H54 (cell line): ENCODE data around the gene FBXW5.

Experiments used
- DNase-seq: peaks from one replicate; pipeline ENCODE4 v3.0.0; 2011; ENCODE audit warnings: low spot score, mixed read lengths; ENCODE audit not compliant: insufficient read length
- FAIRE-seq: peaks from 3 replicates; lab custom pipeline; 2011; peaks lifted over from hg19 to GRCh38; lab: Jason Lieb, UNC
- POLR2A ChIP-seq: IDR thresholded peaks from 2 replicates; pipeline ENCODE4 v1.6.1; 2011; ENCODE audit warnings: low read depth, mild to moderate bottlenecking, low read length

Gene FBXW5

DNA sequence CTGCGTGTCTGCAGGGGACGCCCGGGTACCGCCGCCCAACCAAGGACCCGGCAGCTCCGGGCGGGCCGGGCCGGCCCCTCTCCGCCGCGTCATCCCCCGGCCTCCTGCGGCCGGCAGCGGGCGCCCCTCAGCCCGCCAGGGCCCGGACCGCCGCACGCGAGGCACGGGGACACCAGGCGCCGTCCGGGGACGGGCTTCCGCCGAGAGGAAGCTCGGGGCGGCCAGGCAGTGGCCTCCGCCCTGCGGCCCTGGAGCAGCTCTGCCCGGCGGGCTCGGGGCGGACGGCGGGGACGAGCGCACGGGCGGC, 373 bp downstream of the FBXW5 start:
- FAIRE-seq (no peak), DNase-seq (peak; percentile 91)
- TF ChIP-seq POLR2A = no peak

DNA sequence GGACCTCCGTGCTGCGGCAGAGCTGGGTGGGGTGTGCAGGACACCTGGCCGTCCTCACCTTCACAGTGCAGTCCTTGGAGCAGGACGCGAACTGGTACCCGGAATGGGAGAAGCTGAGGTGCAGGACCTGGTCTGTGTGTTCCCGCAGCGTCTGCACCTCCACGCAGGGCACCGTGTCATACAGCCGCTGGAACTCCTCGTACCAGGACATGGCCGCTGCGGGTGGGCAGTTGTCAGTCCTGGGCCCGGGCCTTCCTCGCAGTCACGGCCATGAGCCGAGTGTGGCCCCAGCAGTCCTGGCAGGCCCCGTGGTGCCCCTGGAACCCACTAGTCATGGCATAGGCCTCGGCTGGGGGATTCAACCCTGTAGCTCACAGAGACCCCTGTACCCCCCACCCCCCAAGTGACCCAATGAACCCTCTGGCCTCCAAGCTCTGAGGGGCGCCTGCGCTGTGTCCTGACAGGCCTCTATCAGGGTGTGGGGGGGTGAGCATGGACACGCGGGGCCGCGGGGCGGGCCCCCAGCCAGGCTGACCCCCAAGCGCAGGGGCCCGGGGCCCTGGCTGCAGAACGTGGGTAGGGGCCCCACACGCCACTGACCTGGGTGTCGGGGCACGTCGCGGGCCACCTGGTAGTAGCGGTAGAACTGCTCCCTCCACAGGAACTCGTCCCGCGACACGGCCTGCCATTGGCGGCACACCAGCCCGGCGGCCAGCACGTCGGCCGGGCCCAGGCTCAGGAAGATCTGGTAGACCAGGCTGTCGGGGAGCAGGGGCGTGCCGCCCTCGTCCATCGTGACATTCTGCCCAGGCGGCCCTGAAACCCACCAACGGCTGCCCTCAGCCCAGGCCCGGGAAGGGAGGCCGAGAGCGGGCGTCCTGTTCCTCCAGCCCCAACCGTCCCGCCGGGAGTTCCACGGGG, 987 bp downstream of the FBXW5 start:
- DNase-seq (peak; percentile 91), FAIRE-seq (no peak)
- TF ChIP-seq POLR2A = 0 out of 2 replicates have a peak, but pooled peaks have one; percentile 28

DNA sequence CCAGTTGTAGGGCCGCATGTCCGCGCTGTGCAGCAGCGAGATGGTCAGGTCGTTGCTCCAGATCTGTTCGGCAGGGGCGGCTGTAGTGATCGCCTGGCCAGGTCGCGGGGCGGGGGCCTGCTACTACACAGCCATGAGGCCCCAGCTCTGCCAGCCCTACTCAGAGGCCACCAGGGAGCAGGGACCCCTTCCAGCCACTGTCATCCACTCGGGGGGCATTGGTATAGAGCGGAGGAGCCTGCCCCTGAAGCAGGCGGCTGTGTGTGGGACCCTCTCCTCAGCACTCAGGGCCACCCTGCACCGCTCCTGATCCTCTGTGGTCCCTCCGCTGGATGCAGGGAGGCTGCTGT, 1.7 kb downstream of the FBXW5 start:
- TF ChIP-seq POLR2A = no peak
- FAIRE-seq = no peak
- no peak for DNase-seq

DNA sequence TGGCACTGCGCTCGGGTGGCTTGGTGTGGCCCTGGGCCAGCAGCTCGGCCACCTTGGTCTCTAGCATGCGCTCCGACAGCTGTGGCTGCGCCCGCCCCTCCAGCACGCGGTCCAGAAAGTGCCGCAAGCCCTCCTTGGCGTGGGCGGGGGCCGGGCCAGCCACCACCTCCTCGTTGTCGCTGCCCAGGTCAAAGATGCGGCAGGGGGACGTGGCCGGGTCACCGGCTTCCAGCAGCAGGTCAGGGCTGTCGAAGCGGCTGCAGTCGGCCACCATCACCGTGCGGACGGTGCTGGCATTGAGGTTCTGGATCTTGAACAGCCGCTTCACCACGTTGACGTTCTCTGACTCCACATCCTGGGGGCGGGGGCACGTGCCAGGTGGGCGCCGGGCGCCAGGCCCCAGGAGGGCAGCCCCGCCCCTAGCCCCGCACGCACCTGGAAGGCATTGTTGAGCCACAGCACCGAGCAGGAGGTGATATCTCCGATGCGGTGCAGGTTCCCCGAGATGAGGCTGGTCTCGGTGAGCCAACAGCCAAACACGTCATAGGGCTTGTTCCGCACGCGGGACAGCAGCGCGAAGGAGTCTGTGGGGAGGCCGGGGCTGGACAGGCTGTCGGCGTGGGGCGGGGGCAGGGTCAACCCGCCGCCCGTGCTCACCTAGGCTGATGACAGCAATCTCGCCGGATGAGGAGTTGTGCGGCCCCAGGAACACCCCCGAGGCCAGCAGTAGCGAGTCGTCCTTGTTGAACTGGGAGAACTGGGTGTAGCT, 2.2 kb downstream of the FBXW5 start:
- TF ChIP-seq POLR2A = no peak
- no peak for DNase-seq
- no peak for FAIRE-seq

DNA sequence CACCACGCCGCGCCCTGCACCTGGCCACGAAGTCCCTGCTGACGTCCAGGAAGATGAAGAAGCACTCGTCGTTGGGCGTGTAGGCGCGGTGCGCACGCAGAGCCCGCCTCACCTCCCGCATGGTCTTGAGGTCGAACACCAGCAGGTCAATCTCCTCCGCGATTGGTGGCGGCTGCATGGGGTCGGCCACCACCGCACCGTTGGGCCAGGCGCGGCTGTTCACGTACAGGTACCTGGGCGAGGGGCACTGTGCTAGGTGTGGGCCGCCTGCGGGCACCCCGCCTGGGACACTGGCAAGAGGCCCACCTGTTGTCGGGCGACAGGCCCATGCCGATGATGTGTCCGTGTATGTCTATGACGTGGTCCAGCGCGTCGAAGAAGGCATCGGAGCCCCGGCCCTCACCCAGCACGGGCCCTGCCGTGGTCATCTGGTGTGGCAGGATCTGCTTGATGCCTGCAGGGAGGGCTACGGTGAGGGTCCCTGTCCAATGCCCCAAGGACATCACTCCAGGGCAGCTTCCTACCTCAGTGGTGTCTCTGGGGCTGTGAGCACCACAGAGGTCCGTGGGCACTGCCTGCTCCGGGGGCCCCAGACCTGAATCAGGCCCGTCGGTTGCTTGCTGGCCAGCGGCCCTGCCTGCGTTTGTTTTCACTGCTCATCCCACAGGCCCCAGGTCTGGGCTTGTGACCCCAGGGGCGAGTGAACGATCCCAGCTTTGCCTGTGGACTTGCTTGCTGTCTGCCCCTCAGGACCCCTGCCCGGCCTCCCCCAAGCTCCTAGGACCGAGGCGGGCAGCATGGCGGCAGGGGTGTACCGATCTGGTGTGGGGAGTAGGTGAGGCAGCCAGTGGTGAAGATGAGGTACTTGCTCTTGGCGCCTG, 3.1 kb downstream of the FBXW5 start:
- no peak for DNase-seq
- no peak for TF ChIP-seq POLR2A
- no peak for FAIRE-seq

DNA sequence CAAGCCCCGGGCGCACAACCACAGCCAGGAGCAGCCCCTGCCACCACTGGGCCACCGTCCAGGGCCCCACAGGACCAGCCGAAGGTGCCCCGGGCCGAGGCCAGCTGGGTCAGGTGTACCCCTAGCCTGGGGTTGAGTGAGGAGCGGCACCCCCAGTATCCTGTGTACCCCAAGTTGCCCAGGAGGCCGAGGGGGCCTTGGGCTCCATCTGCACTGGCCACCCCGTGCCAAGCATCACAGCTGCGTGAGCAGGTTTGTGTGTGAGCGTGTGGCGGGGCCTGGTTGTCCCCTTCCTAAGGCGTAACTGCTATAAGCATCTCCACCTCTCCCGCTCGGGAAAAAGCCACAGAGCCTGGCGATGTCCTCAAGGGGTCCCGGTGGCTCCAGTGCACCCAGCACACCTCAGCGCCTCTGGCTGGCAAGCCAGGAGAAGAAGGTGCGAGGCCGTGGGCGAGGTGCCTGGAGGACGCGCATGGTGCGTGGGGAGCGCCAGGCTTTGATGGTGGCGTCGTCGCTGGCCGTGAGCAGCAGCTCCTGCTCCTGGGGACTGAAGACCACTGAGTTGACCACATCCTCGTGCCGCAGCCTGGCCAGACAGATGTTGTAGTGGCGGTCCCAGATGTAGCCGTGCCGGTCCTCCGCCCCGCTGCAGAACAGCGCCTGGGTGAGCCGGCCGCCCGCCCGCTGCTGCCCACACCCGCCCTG, 3.9 kb downstream of the FBXW5 start:
- FAIRE-seq = no peak

DNA sequence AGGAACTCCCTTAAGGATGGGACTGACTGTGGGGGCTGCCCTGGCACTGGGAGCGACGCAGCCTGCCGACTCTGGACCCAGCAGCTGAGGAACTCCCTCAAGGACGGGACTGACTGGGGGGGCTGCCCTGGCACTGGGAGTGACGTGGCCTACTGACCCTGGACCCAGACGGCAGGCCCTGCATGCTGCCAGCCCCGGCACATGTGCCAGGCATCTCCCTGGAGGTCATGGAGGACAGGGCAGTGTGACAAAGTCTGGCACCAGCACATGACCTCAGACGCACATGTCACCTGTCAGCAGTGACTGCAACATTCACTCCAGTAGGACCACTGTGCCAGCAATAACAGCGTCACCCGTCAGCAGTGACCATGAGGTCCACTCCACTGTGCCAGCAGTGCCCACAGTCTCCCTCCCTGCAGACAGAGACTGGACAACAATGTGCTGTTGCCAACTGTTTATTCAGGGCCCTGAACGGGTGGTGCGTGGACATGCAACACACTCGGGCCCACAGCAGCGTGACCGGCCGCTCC, 4.5 kb downstream of the FBXW5 start:
- FAIRE-seq (no peak), DNase-seq (no peak)
- no peak for TF ChIP-seq POLR2A

More for the DNA sequence above, 3.9 kb downstream of the FBXW5 start:
- no peak for DNase-seq
- no peak for TF ChIP-seq POLR2A

DNA sequence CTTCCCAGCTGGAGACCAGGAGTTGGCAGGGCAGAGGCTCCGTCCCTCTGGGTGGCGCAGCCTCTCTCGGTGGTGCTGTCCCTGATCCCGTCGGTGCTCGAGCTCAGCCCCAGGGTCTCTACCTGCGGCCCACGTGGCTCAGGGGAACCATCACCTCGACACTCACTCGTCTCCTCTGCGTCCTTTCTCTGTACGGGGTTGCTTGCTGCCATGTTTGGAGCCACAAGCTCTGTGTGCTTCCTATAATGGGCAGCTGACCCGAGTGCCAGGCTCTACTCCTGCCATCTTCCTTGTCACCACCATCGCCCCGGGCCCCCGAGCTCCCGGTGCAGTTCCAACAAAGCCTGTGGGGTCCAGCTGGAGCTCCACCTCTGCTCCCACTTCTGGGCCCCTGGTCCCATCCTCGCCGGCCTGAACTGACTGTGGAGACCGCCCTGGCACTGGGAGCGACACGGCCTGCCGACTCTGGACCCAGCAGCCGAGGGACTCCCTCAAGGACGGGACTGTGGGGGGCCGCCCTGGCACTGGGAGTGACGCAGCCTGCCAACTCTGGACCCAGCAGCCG, 5.0 kb downstream of the FBXW5 start:
- no peak for TF ChIP-seq POLR2A
- FAIRE-seq (no peak), DNase-seq (no peak)

DNA sequence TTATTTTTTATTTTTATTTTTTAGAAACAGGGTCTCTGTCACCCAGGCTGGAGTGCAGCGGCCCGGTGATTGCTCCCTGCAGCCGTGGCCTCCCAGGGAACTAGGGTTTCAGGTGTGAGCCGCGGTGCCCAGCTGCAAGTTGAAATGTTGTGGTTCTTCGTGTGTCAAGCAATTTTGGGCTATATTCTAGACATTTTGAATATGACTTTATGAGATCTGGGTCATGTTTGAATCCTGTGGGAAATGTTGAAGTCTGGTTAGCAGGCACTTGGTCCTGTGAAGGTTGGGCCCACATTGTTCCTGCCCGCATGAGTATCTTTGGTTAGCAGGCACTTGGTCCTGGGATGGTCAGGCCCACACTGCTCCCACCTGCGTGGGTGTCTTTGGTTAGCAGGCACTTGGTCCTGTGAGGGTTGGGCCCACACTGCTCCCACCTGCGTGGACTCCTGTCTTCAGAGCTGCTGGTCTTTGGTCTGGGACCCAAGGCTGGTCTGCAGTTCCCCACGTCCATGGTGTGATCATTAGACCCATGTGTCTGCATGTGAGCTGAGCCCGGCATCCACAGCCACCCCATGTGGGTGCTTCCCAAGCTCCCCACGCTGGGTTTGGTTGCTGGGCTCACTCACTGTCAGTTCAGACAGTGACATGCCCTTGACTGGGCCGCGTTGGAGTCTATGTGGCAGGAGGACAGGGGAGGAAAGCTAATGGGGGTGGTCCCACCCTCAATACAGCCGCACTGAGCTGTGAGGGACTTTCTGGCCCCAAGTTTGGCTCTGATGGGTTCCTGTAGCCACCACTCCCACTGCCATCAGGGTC, 7.1 kb downstream of the FBXW5 start:
- TF ChIP-seq POLR2A = no peak
- DNase-seq (no peak), FAIRE-seq (no peak)

DNA sequence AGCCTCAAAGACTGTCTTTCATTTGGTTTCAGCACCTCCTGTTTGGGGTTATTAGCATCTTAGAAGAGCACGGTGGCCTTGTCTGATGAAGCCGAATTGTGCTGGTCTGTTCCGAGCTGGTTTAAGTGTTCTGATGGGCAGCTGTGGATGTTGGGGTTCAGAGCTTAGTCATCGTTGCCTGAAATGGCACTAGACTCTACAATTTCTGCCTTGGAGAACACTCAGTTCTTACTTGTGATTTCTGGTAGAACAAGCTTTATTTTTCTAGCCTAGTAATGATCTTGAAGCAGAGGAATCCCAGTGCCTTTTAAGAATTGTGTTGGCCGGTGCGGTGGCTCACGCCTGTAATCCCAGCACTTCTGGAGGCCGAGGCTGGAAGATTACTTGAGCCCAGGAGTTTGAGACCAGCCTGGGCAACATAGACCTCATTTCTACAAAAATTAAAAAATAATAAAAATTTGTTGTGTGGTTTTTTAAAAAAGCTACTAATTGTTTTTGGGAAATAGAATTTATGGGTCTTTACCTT, 7.8 kb downstream of the FBXW5 start:
- FAIRE-seq (no peak), DNase-seq (no peak)
- no peak for TF ChIP-seq POLR2A

DNA sequence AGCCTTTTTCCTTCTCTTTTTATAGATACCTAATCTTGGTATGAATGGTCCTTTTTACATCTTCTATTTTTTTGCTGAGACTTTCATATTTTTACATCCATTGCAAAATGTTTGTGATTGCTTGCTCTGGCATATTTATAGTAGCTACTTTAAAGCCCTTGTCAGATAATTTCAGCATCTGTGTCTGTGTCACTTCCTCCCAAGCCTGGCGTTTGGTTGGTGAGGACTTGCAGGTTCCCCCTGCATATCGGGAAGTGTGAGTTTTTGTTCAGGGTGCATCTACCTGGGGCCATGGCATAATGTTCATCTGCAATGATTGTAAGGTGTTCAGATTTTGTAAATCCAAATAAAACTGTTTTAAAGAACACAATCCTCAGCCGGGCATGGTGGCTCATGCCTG, 8.9 kb downstream of the FBXW5 start:
- TF ChIP-seq POLR2A = no peak
- FAIRE-seq (no peak), DNase-seq (no peak)

DNA sequence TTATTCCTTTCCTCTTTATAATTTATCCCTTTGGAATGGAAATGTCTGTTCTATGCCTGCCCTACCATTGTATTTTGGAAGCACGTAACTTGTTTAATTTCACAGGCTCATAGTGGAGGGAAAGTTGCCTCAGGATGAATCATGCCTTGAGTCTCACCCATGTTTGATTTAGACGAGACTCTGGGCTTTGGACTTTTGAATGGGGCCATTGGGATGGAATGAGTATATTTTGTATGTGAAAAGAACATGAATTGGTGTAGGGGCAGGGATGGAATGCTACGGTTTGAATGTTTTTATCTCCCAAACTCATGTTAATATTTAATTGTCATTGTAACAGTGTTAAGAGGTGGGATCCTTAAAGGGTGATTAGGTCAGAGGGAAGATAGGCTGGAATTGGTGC, 10.3 kb downstream of the FBXW5 start:
- TF ChIP-seq POLR2A = no peak
- DNase-seq = no peak
- no peak for FAIRE-seq
